Activated CD4-positive, alpha-beta T cell treated with anti-CD3 and anti-CD28 coated beads, Interleukin-2, amount 50 U/mL, for 16 hours (primary cell): Measurements from ENCODE around the gene PPP4C.
"Not testable (repeated sequence)": the region's sequence is repeated elsewhere in the genome, so short reads cannot be mapped to it uniquely, and the experiment has no call there.

Experiments
- DNase-seq: peaks from one replicate; pipeline ENCODE4 v3.0.0-alpha.2; 2020

Gene PPP4C

DNA sequence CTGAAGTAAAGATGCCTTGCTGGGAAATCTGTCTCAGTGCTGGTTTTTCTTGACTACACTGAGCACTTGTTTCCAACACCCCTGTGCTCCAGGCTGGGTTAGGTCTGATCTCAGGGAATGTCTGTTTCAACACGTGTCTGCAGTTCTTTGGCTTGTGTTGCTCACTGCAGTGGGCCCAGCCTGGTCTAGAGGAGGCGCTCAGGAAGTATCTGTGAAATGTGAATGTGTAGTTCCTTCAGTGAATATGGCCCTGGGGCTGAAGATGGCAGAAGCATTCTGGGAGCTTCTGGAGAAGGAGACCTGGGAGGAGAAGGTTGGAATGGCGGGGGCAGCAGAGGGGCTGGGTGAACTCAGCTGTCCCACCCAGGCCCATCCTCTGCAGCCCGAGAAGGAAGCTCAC lies 28.3 kb downstream of the PPP4C start:
- DNase-seq: no peak

DNA sequence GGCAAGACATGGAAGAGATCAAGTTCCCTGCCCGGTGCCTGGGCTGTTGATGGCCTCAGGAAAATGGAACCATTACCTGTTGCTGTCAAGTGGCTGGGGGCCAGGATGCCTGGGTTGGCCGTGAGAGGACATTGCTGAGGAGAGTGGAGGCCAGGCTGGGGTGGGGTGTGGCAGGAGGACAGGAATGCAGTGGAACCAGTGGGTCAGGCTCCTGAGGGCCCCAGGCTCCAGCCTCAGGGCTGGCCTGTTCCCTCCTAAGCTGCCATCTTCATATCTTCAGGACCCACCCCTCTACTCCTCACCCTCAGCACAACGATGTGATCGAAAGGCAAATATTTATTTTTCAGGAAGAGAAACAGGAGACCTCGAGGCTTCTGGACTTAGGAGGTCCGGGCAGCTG lies 28.7 kb downstream of the PPP4C start:
- DNase-seq: no peak

DNA sequence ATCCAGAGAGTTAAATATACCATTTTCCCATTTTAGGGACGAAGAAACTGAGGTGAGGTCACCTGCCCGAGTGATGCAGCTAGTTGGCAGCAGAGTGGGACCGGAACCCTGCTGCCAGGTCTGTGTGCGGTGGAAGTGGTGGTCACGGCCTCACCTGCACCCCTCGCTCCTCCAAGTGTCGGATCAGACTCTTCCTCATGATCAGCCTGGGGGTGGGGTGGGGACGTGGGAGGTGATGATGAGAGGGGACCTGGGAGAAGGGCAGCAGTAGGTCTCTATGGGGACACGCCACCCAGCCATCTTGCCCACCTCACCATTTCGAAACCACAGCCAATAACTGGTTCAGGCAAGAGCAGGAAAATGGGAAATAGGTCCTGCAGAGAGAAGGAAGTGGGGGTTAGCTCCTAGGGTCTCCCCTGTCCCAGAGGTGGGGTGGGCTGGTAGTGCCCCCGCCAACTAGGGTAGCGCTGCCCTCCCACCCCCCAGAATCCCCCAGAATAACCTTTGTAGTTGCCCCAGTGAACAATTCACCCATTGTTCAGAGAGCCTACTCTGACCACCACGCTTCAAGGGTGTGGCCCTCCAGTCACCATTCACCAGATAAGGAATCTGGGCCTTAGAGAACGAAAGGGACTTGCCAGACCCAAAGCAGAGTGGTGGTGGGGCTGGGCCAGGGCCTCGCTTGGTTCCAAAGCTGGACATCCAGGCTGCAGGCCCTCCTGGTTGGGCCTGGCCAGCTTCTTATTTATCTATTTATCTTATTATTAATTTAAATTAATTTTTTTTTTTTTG lies 32.5 kb downstream of the PPP4C start:
- no peak for DNase-seq

DNA sequence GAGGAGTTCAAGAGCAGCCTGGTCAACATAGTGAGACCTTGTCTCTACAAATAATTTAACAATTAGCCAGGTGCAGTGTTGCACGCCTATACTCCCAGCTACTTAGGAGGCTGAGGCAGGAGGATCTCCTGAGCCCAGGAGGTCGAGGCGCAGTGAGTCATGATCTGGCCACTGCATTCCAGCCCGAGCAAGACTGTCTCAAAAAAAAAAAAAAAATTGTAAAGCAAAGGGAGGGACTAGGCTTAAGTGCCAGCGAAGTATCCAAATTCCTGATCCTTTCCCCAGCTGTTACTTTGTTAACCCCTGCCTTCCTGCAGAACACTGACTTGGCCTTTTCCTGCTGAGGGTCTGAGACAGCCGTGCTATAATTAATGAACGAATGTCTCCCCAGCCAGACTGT lies 34.9 kb downstream of the PPP4C start:
- no peak for DNase-seq

DNA sequence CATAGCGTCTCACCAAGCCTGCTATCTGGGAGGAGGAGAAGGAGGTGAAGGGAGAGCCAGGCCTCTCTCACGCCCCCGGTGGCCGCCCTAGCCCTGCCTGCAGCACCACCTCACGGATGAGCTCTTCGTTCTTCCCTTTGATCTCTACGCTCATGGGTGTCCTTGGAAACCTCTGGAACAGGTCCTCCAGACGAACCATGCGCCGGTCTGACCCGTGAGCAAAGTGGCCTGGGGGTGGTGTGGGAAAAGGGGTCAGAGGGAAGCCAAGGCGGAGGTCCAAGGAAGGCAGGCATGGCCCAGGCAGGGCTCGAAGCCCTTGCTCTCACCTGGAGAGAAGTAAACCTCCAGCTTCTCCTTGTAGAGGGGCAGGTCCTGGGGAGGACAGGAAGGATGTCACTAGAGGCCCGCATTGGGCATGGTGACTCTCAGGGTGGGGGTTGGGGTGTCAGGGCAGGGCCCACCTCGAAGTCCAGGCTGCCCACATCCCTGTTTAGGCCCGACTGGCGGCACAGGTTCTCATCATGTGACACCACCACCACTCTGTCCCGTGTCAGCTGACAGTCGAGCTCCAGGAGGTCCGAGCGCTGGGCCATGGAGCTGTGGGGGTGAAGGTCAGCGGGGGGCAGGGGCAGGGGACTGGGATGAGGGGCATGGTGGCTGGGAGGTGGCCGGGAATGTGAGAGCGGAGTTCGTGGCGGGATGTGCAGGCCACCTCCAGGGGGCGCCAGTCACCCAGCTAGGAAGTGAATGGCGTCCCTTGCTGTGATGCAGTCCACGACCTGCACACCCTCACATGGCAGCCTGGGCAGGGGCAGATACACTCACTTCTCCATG lies 36.6 kb downstream of the PPP4C start:
- DNase-seq: peak; percentile 75

DNA sequence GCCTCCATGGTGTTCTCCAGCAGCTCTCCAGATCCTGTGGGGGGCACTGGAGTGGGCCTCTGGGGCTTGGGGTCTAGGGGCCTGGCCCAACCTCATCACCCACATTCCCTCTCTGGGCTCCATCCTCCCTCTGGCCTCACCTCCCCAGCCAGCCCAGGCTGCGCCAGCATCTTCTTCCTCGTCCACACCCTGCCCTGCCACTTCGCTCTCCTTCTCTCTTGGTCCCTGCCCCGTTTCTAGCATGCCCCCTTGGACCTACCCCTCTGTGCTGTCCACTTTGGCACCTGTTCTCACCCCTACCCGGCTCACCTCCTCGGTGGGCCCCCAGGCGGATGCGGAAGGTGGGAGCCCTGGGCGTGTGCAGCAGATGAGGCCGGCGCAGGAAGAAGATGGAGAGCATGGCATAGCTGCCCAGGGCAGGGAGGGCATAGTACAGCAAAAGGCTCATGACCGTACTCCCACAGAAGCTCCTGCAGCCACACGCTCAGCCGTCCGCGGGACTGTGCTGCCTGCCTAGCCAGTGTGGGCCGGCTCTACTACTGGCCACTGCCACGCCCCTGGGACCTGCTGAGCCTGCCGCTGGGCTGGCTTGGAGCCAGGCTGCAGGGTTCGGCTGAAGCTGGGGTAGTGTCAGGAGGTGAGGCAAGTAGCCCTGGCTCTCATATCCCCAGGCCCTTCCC lies 37.4 kb downstream of the PPP4C start, which contains the start of gene GDPD3:
GDPD3 (minus strand) TSS at position 507 of the 680 bp plus-strand sequence; CDS start at position 448, 59 bp downstream.
- DNase-seq: no peak

DNA sequence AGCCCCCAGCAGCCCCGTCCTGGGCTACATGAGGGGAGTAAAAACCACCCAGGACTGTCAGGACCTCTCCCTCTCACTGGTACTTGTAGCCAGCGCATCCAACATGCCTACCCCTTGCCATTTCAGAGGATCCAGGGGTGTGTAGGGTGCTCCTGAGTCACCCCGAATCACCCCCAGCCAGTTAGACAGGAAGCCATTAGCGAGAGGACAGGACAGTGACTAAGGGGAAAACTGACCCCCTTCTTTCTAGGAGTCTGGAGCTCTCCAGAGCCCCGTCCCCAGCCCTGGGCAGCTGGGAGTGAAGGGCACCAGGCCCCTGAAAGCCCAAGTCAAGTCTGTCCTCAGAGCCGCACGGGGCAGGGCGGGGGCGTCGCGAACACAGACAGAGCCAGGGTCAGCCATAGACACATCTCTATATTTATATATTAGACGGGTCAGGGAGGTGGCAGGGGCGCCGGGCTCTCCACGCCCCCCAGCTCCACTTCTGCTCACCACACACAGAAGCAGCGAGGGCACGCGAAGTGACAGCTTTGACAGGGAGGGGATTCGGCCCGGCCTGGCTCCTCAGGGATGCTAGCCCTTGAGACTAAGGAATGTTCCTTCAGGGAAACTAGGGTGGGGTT lies 38.0 kb downstream of the PPP4C start:
- no peak for DNase-seq

DNA sequence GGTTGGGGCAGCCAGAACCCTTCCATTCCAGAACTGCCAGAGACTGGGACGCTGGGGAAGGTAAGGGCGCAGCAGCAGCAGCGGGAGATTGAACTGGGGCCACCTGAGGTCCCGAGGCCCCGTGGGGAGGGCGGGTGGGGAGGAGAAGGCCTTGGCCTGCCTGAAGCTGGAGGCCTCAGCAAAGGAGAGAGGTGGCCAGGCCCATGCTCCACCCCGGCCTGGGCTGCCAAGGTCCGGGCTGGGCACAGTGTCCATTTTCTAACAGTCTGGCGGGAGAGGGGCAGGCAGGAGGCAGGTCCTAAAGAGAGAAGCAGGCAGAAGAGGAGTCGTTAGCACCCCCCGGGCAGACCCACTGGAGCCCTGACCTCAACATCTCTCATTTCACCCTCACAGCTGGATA lies 38.6 kb downstream of the PPP4C start:
- no peak for DNase-seq

DNA sequence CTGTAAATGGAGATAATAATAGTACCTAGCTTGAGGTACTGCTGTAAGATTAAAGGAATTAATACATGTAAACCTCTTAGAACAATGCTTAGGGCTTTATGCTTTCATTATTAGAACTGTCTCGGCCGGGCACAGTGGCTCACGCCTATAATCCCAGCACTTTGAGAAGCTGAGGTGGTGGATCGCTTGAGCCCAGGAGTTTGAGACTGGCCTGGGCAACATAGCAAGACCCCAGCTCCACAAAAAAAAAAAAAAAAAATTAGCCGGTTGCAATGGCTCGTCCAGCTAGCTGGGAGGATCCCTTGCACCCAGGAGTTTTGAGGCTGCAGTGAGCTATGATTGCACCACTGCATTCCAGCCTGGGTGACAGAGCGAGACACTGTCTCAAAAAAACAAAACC lies 39.0 kb downstream of the PPP4C start:
- DNase-seq: not testable (repeated sequence)

DNA sequence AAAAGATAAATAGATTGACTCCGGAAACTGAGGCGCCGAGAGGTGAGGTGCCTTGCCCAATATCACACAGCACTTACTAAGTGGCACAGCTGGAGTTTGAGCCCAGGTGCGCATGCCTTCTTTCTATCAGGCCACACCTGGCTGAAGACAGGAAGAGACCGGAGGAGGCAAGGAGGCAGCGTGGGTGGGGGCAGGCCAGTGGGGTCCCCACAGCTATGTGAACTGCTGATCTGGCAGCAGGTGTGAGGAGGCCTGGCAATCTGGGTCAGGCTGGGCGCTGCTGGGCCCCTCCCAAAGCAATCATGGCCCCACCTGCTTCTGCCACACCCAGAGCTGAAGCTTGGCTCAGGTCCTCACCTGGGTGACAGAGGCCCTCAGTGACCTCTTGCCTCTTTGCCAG lies 39.4 kb downstream of the PPP4C start:
- no peak for DNase-seq

DNA sequence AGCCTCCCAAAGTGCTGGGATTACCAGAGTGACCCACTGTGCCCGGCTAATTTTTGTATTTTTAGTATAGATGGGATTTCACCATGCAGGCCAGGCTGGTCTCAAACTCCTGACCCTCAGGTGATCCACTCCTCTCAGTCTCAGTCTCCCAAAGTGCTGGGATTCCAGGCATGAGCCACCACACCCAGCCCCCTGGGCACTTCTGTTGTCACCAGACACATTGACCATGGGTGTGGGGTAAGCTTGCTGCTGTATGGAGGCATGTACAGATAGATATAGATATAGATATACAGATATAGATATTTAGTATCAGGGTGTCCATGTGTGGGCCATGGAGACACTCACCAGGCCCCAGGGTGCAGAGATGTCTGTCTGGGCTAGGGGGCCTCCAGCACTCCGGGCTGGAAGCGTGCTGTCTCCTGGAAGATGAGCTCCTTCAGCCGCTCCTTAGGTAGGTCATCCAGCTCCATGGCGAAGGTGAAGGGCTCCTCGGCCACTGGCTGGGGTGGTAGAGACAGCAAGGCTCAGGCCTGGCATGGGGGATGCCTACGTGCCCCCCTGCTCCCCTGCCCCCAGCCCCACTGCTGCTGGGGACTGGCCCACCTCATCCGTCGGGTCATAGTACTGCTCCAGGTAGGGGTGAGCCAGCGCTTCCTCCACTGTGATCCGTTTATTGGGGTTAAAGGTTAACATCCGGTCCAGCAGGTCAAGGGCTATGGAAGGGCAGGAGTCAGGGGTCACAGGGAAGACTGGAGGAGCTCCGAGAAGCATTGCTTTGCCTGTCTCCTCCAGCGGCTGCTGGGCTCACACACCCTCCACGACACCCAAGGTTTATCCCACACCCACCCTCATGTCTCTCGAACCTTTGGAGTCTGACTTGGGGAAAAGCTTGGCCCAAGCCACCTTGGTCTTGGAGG lies 40.8 kb downstream of the PPP4C start:
- DNase-seq: no peak

DNA sequence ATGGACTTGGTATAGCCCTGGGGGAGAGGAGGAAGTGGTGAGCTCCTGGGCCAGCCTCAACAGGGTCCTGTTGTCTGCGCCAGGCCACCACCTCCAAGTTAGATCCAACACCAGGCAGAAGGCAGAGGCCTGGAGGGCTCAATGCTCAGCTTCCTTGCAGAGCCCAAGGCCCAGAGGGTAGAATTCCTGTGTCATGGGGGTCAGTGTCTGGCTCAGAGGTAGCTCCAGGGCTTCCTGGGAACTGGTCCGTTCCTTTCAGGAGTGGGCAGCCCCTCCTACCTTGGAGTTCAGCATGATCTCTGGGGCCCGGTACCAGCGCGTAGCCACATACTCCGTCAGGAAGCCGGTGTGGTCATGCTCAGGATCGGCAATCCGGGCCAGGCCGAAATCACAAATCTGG lies 42.0 kb downstream of the PPP4C start:
- DNase-seq: no peak

DNA sequence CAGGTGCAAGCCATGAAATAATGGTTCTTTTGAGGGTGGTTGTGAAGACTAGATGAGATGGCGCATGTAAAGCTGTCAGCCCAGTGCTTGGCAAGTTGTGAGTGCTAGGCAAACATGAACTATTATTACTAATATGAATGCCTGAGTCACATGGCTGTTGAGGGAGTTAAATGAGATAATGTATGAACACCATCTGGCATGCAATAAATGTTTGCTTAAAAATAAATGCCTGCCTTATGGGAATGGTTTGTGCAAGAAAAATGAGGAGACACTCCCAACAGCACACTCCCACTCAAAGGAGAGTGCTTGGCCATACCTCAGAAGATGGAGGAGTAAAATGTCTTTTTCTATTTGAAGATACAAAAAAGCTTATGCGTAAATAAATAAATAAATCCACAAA lies 43.6 kb downstream of the PPP4C start:
- DNase-seq: no peak

DNA sequence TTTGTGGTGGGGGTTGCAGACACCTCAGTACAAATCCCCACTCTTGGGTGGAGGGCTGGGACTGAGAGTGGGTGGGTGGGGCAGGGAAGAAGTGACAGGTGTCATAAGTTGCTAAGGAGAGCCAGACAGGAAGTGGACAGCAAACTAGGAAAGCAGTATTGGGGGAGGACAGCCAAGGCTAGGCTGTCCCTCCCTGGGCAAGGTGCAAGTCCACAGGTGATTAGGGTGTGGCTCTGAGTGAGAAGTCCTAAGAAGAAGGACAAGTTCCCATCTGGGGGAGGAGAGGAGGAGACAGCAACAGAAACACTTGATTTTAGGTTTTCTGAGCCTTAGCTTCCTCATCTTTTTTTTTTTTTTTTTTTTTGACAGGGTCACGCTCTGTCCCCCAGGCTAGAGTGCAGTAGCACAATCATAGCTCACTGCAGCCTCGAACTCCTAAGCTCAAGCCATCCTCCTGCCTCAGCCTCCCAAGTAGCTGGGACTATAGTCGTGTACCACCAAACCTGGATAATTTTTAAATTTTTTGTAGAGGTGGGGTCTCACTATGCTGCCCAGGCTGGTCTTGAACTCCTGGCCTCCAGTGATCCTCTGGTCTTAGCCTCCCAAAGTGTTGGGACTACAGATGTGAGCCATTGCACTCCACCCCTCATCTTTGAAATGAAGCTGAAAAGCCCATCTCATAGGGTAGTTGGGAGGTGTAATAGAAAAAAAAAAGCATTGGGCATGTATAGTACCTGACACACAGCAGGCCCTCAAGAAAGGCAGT lies 44.7 kb downstream of the PPP4C start:
- DNase-seq: no peak

DNA sequence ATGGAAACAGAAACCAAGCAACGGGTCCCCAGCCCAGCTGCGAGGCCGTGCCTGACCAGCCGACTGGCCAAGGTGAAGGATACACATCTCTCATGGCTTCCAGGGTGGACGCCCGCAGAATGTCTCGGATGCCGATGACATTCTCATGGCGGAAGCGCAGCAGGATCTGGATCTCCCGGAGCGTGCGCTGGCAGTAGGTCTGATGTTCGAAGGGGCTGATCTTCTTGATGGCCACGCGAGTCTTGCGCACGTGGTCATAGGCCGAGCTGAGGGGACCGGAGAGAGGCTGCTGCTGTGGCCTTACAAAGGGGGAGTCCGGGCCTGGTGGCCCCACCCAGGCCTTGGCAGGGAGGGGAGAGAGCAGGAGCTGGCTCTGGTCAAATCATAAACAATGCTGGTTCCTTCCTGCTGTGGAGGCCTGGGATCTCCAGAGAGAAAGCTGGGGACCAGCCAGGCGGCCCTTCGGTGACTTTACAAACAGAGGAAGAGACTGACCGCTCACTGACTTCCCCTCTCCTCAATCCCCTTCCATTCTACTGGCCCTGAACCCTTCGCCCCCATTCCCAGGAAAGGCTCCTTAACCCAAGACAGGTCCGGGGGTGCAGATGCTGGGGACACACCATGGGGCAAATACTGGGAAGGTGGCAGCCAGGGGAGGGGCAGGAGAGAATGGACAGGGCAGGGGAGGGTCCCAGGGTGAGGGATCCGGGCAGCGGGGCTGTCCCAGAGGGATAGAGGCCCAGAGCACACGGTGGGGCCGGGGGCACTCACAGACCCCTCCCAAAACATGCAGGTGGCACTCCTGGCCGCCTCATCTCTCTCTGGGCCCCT lies 46.2 kb downstream of the PPP4C start:
- no peak for DNase-seq

DNA sequence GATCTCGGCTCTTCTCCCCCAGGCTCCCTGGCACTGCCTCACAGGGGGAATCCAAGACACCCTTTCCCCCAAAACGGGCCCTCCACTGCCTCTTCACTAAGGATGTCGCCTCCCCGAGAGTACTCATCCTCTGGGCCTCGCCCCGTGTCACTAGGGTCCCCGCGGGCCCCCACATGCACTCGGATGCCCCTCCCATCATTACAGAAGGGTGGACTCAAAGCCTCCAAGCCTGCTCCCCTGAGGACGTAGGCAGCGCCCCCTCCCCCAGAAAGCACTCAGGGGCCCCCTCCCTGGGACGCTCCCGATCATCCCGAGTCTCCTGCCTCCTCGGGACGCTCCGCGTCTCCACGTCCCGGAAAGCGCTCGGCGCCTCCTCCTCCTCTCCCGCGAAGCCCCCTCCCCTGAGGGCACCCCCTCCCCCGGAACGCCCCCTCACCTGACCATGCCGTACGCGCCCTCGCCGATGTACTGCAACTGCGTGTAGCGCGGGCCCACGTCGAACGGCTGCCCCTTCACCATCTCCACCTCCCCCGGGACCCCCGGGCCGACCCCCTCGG lies 46.9 kb downstream of the PPP4C start:
- no peak for DNase-seq

DNA sequence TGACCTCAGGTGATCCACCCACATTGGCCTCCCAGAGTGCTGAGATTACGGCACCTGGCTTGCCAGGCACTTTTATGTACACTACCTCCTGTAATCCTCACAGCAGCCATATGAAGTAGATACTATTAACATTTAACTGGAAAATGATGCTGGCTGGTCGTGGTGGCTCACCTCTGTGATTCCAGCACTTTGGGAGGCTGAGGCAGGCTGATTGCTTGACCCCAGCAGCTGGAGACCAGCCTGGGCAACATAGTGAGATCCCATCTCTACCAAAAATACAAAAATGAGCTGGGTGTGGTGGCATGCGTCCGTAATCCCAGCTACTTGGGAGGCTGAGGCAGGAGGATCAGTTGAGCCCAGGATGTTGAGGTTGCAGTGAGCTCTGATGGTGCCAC lies 49.2 kb downstream of the PPP4C start:
- DNase-seq: no peak

DNA sequence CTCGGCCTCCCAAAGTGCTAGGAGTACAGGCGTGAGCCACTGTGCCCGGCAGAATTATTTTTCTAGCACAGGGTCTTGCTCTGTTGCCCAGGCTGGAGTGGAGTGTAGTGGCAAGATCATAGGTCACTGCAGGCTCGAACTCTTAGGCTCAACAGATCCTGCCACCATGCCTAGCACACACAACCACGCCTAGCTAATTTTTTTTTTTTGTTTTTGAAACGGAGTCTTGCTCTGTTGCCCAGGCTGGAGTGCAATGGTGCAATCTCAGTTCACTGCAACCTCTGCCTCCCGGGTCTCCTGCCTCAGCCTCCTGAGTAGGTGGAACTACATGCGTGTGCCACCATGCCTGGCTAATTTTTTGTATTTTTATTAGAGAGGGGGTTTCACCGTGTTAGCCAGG lies 49.9 kb downstream of the PPP4C start:
- not testable (repeated sequence) for DNase-seq

DNA sequence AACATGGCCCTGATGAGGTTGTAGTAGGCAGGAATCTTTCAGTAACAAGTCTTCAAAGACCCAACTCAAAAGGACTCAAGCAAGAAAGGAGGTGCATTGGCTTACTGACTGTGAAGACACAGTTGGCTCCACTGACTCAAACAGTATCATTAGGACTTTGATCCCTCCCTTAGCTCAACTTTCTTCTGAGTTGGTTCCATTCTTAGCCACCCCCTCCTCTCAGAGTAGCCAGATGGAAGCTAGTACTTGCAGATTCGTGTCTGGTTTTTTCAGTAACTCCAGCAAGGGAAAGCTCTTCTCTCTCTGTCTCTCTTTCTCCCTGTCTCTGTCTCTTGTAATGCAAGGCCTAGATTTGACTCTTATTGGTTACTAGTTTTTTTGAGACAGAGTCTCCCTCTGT lies 52.2 kb downstream of the PPP4C start:
- no peak for DNase-seq
